OCI-M2 (cell line): ENCODE data around the gene CCDC146.
"Not testable (repeated sequence)": the region's sequence is repeated elsewhere in the genome, so short reads cannot be mapped to it uniquely, and the experiment has no call there.

ENCODE experiments used
- DNase-seq: peaks from one replicate; lab custom pipeline; 2025; ENCODE audit not compliant: unreplicated experiment; lab: John Stamatoyannopoulos, UW

The CCDC146 gene

DNA sequence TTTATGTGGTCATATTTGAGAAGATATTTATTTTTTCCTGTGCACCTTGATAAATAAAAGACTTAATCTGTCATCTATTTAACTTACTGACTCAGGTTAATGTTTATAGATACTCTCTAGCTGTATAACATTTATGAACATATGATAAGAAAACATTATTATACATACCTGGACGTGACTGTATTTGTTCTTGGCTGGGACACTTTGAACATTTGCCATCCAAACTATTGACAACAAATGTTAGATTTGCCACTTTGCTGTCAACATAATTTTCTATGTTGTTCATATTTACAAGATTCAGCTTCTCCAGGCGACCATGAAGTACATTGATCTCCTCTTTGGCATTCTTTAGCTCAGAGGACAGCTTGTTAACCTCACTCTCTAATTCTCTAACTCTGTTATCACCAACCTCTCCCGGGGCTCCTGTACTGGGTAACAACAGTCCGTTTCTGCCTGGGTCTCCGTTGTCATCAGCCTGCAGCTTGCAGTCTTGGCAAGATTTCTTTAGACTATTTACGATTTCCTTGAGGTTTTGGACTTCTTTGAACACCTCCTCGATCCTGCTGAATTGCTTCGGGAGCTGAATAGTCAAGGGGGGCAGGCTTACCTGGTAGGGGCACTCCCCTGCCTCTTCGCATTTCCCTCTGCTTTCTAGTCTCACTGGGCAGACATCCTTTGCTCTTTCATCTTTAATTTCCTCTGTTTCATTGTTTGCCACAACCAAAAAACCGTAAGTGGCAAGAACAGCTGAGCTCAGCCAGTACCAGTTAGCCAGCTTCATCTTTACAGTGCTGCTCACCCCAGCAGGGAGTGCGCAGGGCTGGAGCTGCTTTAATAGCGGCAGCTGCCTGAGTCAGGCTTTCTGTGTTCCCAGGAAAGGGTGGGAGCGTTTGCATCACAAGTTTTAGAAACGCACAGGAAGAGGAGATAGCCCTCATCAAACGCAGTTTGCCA, 76.9 kb downstream of the CCDC146 start, which contains the start of gene FGL2:
Gene FGL2, minus strand, starts transcription at position 807 of the 954 bp plus-strand sequence. Its CDS starts 26 bp downstream, at position 781.
- no peak for DNase-seq

DNA sequence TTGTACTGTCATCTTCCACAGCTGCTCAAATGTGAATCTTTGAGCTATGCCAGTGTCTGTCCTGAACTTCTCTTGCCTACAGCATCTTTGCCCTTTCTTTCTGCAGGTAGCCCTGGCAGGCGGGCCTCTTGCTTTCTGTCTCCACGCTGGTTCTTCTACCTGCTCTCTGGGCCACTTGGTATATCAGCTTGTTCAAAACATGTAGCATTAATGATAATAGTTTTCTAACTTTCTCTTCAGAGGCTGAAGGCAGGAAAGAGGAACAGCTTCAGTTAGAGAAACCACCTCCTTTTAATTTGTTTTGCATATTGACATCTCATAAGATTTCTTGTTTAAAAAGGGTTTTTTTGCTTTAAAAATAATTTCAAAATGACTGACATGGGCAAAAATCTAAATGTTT, 78.1 kb downstream of the CCDC146 start:
- DNase-seq = no peak

DNA sequence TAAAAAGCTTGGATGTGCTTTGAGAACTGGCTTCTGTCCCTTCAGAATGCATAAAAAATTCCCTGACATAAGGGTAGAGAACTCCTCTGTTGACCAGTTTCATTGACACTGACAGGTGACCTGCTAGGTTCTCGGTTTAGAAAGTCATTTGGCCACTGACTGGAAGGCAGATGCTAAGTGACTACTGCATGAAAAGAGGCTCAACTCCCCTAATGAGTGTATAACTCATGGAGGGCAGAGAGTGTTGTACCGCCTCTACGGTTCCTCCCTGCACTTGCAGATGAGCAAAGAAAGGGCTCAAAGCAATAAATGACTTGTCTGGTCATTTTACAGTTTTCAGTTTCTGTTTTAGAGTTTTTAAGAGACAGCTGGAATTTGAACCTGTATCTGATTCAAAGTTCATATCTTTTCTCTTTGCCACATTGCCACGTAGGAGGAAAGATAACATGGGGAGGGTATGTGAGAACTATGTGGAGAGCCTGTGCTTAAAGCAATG, 80.1 kb downstream of the CCDC146 start:
- DNase-seq = no peak

DNA sequence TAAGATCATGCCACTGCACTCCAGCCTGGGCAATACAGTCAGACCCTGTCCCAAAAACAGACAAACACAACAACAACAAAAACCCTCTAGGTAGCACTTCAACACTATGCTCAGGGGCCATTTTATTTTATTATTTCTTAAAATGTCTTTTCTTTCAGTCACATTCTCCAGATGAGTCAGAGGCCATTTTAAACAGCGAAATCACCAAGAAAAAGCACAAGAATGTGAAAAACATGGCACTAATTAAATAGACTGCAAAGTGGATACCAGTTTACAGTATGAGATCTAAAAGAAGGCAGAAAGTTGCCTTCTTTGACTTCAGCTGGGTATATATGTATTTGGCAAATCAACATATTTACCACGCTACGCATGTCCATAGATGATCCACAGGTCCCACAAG, 83.3 kb downstream of the CCDC146 start:
- no peak for DNase-seq

DNA sequence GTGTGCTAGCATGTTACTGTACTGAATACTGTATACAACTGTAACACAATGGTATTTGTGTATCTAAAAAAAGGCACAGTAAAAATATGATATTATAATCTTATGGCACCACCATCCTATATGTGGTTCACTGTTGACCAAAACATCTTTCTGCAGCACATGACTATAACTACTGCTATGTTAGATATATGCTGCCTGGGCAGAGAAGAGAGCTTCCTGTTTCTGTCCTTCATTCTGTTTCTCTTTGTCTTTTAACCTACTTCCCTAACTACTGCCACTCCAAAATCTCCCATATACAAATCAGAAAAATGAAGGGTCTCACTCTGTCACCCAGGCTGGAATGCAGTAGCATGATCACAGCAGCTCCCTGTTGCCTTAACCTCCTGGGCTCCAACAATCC, 86.0 kb downstream of the CCDC146 start:
- DNase-seq = no peak

DNA sequence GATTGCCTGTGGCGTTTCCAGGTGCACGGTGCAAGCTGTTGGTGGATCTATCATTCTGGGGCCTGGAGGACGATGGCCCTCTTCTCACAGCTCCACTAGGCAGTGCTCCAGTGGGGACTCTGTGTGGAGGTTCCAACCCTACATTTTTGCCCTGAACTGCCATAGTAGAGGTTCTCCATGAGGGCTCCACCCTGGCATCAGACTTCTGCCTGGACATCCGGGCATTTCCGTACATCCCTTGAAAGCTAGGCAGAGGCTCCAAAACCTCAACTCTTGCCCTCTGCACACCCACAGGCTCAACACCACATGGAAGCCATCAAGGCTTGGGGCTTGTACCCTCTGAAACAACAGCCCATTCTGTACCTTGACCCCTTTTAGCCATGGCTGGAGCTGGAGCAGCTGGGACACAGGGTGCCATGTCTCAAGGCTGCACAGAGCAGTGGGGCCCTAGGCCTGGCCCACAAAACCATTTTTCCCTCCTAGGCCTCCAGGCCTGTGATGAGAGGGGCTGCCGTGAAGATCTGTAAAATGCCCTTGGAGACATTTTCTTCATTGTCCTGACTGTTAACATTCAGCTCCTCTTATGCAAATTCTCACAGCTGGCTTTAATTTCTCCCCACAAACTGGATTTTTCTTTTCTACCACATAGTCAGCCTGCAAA, 87.2 kb downstream of the CCDC146 start:
- DNase-seq = no peak

DNA sequence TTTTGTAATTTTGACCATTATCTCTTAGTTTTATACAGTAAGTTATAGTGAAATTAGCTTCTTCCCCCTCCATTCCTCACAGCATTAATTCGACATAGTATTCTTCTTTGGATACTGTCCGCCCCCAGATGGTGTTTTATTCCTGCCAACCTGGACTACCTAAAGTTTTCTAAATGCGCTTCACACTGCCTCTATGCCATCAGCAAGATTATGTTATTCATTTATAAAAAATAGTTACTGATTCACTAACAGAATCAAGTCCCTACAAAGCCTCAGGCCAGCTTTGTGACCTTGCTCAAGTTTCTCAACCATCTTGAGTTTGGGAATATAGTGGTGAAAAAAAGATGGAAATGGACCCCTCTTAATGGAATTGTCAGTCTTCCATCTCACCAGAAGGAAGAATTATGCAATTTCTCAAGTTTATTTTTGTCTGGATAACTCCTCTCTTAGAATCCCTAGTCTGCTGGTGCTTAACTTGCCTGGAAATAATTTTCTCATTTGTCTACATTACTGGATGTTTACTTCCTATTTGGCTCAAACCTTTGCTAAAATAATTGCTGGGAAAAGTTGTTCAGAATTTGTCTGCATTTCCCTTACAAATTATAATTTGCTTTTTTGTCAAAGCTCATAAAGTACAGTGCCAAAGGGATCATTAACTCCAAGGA, 93.9 kb downstream of the CCDC146 start:
- DNase-seq = no peak

DNA sequence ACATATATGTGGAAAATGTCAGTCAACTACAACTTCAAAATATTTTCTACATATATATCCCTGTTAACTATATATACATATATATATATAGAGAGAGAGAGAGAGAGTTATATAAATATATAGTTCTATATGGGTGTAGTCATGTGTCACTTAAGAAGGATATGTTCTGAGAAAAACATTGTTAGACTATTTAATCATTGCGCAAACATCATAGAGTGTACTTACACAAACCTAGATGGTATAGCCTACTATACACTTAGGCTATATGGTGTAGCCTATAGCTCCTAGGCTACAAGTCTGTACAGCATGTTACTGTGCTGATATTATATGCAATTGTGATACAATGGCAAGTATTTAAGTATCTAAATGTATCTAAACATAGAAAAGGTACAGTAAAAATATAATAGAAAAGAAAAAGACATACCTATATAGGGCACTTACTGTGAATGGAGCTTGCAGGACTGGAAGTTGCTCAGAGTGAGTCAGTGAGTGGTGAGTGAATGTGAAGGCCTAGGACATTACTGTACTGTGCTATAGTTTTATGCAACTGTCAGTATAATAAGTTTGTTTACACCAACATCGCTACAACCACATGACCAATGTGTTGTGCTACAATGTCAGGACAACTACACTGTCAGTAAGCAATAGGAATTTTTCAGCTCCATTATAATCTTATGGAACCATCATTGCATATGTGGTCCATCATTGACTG, 95.2 kb downstream of the CCDC146 start:
- DNase-seq = no peak

DNA sequence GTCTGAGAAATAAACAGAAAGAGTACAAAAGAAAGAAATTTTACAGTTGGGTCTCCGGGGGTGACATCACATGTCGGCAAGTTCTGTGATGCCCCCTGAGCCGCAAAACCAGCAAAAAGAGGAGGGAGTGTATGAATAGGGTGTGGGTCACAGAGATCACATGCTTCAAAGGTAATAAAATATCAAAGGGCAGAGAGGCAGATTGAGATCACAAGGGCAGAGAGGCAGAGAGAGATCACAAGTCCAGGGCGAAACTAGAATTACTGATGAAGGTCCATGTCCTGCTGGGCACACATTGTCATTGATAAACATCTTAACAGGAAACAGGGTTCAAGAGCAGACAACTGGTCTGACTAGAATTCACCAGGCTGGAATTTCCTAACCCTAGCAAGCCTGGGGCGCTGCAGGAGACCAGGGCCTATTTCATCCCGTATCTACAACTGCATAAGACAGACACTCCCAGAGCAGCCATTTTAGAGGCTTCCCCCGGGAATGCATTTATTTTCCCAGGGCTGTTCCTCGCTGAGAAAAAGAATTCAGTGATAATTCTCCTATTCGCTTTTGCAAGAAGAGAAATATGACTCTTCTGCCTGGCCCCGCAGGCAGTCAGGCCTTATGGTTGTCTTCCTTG, 97.4 kb downstream of the CCDC146 start:
- DNase-seq = not testable (repeated sequence)

DNA sequence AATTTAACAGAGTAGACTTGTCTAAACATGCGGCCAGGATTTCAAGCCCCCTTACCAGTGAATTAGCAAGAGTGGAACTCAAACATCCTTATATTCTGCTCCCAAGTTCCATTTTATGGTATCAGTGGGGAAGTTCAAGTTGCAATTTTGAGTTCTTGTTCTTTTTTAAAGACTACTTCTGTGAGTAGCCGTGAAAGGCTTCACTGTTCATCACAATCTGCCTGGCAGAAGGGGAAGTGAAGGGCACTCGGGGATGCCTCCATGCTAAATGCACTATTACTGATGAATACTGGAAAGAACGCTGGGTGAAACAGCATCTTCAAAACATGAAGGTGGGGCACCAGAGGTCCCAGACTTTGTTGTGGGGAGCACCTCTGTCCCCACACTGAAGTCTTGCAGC, 99.7 kb downstream of the CCDC146 start:
- no peak for DNase-seq

DNA sequence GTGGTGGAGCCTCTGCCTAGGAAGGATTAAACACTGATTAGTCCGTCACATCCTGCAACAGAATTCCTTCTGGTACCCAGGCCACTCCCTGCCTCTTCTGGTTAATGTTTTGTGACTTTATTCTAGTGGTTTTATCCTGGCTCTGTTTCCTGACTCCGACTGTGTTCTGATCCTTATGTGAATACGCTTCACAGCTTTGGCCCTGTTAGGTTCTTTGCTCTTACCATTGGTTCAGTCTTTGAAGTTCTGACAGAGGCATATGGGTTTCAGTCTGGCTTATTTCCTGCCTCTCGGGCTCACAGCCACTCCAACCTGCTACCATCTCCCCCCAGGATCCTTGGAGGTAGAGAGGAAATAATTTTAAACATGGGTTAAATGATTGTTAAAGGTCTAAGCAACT, 100.4 kb downstream of the CCDC146 start:
- no peak for DNase-seq

DNA sequence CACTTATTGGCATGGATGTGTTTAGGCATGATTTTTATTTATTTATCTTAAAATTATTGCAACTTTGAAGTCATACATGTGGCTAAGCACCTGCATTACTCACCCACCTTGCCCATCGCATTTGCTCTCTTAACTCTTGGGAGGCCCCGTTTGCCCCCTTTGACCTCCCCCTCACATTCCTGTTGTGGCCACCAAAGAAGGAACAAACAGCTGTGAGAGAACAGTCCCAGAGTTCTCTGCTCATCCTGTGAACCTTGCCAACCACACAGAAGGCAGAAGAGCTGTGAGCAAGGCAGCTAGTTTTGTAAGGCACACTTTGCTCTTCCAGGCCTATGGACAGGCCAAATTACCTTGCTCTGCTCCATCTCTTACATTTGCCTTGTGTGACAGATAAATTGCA, 100.8 kb downstream of the CCDC146 start:
- no peak for DNase-seq

DNA sequence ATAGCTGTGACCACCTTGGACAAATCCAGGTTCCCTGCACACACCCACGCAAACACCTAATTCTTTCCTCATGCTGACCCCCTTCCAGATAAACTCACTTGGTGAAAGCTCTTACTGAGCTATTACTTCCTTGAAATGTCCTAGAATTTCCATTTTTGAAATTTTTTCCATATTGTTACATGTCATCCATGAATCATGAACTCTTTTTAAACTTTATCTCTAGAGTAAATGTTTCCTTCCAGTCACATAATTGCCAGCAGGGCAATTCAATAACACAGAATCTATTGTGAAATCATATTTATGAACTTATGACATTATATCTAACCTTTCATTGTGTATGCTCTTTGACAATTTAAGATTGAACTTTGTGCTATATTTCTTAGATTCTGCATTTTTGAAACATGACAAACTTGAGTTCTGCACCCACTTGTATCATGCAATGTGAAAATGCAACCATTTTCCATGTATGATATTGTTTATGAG, 104.0 kb downstream of the CCDC146 start:
- DNase-seq = no peak

DNA sequence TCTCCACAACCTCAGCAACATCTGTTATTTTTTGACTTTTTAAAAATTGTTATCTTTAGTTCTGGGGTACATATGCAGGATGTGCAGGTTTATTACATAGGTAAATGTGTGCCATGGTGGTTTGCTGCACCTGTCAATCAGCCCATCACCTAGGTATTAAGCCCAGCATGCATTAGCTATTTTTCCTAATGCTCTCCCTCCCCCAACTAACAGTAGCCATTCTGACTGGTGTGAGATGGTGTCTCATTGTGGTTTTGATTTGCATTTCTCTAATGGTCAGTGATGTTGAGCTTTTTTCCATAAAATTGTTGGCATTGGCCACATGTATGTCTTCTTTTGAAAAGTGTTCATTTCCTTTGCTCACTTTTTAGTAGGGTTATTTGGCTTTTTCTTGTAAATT, 106.4 kb downstream of the CCDC146 start:
- not testable (repeated sequence) for DNase-seq

DNA sequence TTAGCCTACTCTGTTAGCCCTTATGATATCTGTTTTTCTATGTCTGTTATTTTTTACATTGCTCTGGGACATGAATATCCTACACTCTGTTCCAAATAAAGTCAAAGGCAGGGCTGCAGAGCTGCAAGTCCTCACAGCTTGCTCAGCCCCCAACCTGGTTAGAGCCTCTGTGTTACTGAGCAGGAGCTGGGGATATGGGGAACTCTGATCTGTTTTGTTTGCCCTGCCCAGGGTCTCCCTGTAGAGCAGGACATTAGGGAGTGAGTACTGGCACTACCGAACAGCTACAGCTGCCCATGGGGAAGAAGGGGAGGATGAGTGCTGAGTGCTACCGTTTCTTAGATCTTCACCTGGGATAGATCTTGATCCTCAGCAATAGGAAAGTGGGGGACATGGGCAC, 110.1 kb downstream of the CCDC146 start:
- DNase-seq = no peak

DNA sequence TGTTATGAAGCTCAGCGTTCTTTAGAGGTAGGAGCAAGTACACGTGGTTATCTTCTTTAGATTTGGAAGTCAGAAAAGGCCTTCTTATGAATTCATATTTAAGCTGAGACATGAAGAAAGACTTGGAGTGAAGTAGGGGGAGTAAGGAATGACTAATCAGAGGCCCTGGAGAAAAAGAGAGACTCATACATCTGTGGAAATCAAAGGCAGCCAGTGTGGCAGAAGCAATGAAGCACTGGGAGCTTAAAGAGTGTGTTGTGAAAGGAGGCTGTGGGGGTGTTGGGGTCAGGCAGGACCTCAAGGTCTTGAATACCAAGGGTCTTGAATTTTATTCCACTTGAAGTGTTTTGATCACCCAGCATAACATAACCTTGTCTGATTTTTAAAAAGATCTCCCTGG, 112.9 kb downstream of the CCDC146 start:
- no peak for DNase-seq

DNA sequence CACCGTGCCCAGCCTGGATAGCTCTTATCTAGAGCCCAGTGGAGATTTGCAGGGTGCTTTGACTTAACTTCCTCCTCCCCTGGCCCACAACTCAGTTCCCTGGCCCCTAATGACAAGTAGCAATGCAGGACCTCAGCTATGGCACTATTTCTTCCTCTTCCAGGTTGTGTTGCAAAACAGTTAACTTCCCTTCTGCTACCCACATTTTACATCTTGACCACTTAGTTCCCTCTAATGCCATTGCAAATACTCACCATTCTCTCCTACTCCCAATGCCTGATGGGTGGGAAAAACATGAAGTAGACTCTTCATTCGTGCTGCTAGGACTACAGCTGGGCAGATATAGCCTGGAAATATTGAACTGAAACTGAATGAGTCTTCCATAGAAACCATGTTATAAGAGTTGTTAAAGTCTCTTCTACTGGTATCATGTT, 116.3 kb downstream of the CCDC146 start:
- no peak for DNase-seq

DNA sequence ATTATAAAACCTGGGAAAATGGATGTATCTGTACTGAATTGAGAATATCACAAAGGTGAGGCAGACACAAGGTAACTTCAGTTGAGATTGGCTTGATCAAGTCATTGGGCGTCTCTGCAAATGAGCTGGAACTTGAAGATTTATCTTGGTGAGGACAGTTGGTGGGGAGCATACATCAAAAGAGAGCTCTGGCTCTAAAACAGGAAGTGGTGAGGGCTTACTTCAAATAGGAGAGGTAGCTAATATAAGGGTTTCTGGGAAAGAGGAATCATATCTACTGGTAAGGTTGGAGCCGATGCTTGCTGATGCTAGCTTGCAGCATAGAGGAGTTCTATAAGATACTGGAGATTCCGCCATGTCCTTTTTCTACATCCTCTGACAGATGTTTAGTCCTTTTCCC, 117.1 kb downstream of the CCDC146 start:
- no peak for DNase-seq

DNA sequence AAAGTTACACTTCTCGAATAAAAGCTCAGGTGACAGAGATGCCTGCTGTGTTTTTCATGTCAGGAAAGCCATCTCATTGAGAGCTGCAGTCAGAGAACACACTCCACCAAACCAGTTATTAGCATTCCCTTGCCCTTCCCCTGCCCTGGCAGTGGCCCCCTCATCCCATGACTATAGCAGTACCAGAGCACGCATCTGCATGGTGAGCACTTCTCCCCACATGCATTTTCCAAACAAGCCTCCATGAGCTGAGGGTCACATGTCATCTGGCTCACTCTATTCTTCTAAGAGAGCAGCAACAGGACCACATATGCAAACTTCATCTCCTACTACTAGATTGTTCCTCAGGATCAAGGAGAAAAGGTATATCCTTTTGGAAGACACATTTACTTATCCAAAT, 119.7 kb downstream of the CCDC146 start:
- DNase-seq = no peak

DNA sequence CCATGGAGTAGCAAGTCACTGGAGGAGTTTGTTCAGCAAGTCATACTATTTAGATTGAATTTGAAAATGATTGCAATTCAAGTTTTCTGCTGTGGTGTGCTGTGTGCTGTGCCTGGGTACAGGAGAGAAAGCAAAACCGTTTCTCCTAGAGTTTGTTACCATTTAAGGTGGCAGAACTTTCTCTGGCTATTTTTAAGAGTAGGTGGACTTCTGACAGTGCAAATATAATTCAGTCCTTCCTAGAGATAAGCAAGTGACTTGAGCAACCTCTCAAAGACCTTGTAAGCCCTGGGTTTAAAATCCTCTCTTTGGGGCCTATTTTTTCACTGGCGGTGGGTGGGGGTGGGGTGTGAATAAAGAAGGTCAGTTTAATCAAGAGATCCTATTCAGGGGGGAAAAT, 120.1 kb downstream of the CCDC146 start:
- DNase-seq = no peak
